ENCODE data around the gene ARID1B. TPM values are rescaled to one million over a fixed set of nuclear protein-coding genes. Genes with fewer than 3 reads are reported as not detected.

The ARID1B gene
- 118 TPM for total RNA-seq

DNA sequence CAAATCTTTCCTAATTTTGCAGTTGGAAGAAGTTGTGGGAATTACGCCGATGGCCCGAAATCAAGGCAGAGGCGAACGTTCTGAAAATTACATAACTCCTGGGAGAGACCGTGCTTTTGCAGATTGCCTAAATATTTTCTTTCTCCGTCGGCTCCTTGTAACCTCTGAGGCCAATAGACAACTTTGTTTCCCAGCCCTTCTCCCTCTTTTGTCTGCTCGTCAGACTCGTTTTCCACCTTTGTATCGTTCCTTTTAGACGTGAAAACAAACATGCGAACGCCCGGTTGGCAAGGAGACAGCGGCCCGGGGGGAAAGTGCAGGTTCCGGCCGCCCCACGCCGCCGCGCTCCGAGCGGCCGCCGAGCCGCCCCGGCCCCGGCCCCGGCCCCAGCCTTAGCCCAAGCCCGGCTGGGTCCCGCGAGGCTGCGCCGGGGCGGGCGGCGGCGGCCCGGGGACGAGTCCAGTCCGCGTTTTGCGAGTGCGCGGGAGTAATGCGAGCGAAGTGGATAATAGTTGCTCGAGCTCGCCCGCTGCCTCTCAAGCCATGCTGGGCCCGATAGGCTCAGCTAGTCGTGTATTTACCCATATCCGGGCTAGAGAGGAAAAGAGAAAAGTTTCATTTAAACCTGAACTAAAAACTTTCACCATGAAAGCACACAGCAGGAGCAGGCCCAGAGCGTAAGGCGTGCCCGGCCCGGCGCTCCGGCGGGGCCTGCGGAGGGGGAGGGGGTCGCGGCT, at the start of gene ARID1B:
ARID1B (plus strand) TSS at position 539 of the 737 bp plus-strand sequence. CDS start 303 bp downstream, outside the sequence.

Small RNA genes lying within 50 kb of the gene (small RNA-seq; reads per million reads assigned to genes)
- not detected for gene AL355297.2
- gene MIR4466 = not detected
